ENCODE measurements around the gene TBX15. TPM values are rescaled to one million over a fixed set of nuclear protein-coding genes. Genes with fewer than 3 reads are reported as not detected.

Gene TBX15
- 0.20 TPM for total RNA-seq

DNA sequence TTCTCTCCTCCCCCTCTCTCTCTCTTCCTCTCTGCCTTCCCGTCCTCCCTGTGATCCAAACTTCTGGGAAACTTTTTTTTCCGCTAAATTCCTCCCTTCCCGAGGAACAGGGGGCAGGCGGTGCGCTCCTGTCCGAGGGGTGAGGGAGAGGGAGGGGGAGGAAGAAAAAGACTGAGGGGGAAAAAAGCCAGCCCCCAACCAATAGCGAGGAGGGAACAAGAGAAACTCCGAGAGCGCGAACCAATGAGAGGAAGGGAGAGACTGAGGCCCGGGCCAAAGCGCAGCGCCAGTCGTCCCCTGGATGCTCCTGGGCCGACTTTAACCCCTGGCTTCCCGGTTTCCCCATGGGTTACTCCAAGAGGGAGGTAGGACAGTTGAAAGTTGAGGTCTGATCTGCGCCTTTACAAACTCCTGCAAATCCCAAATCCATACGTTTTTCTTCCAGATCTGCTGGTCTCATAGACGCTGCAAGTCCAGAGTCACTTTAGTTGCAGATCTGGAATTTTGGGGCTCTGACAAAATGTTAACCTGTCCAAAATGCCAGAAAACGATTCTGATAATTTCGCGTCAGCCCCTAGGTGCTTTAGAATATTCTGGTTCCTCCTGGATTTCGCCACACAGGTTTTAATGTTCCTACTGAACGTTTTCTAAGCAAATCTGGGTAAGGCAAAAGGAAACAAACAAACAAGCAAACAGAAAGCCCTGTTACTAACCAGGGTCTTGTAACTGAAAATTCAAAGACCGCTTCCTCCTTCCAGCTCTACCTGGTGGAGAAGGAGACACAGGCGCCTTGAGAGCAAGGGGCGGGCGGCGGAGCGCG lies at the start of gene TBX15:
TBX15 (minus strand) TSS at position 158 of the 820 bp plus-strand sequence. CDS start 548 bp downstream, outside the sequence.
- DNase-seq (ENCODE audit: low spot score): no peak

DNA sequence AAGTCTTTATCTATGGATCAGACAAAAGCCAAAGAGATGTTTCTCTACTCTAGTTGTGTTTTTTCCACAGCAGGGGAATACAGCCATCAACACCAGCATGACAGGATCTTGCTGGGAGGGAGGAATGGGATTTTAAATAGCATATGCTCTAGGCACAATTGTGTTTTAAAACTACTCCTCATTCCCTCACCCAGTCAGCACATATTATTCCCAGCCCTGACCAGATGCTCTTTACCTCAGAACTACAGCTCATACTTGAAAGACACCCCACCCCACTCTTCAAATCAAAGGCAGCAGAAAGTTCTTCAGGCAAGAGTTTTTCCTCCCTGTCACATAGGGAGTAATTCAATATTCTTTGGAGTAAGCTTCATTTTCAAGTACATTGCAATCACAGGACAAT lies 46.2 kb upstream of the TBX15 start:
- no peak for DNase-seq (ENCODE audit: low spot score)

GRCh38 chr1:119032986-119033385 lies 44.8 kb upstream of the TBX15 start:
- DNase-seq (ENCODE audit: low spot score): no peak

DNA sequence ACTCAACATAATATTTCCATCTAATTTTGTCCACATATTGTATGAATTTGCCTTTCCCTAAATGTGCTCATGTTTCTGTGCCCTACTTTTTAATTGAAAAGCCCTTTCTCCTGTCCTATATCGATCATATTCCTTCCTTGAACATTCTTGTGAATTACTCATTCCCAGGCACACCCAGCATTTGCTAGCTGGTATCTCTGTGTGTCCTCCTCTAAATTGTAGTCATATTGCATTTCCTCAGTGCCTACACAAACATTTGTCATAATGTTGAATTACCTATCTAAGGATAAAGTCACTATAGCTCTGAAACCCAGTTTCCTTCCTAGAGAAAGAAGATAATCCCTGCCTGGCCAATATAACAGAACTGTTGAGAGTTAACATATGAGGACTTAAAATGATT lies 39.6 kb upstream of the TBX15 start:
- DNase-seq (ENCODE audit: low spot score): no peak

DNA sequence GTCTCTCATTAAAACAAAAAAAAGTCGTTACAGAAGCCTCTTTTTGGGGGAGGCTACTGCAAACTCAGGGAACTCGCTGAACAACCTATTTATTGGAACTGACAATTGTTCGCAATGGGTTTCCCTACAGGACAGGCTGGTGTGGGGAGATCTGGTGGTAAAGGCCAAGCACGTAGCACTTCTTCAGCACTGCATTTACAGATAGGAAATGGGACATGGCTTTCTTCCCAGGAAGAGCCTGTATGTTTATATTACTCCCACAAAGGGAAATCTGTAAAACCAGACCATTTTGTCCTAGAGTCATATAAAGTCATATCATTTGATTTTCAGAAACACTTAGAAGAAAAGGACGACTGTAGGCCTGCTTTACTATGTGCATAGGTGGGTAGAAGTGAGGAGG lies 38.8 kb upstream of the TBX15 start:
- DNase-seq (ENCODE audit: low spot score): no peak

DNA sequence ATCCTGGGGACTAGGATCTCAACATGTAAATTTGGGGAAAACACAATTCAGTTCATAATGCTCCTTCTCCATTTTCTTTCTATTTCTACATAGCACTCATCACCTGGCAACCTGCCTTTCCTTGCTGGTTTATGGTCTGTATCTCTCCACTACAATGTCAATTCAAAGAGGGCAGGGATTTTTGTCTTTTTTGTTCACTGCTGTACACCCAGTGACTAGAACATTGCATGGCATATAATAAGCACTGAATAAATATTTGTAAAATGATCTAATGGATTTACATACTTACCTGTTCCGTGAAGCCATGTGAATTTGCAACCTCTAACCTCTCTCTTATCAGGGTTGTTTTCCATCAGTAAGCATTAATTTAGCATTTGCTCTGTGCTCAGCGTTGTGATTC lies 27.4 kb upstream of the TBX15 start:
- no peak for DNase-seq (ENCODE audit: low spot score)

DNA sequence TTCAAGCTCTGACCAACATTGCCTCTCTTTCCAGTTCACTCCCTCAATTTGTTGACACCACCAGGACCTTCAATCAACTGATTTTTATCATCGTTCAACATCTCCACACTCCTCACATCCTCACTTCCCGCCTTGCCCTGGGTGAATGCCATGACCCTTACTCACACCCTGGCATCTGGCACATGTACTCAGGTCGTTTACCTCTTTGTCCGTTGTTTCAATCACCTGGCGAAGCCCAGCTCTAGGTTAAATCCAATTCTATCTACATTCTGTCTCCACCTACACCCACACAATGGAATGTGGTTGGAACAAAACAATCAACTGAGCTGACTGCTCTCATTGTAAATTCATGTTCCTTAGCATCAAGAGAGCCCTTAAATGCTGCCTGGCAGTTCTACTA lies 24.2 kb upstream of the TBX15 start:
- no peak for DNase-seq (ENCODE audit: low spot score)

DNA sequence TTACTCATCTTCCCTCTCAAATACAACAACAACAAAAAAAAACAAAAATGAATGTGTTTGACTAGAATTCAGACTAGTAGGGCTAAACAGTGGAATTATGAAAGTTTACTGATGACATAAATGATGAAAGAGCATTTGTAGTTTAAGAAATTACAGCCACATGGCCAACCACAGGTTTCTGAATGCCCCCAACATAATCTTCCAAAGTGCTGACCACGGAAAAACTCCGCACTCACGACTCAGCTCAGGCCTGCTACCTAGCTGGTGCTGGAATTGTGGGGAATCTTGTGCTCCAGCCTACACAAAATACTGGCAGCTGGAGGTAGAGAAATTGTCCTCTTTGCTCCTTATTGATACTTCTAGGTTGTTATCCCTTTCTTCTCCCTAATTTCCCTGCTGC lies 23.6 kb upstream of the TBX15 start:
- DNase-seq (ENCODE audit: low spot score): no peak

- no peak for DNase-seq (ENCODE audit: low spot score)
Observed at GRCh38 chr1:119011116-119011515, 23.0 kb upstream of the TBX15 start.

DNA sequence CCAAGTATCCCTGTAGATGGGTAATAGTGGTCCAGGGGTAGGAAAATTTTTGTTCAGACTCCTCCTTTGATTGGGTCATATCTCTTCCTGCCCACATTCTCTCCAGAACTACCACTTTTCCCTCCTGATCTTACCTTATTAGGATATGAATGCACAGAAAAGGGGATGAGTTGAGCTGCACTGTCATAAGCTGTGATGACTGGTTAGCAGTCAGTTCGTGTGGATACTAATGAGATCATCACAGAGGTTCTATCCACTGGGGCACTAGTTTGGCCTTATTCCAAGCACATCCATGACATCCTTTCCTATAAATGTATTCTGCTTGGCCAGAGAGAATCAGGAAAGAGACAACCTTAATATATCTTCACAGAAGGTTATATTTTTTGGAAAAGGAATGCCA lies 22.1 kb upstream of the TBX15 start:
- no peak for DNase-seq (ENCODE audit: low spot score)

- DNase-seq (ENCODE audit: low spot score): no peak
Observed at GRCh38 chr1:119009312-119009655, 21.1 kb upstream of the TBX15 start.

- DNase-seq (ENCODE audit: low spot score): peak; percentile 46
Observed at GRCh38 chr1:119008483-119009311, 20.6 kb upstream of the TBX15 start.

- no peak for DNase-seq (ENCODE audit: low spot score)
Observed at GRCh38 chr1:119007670-119008482, 19.7 kb upstream of the TBX15 start.

DNA sequence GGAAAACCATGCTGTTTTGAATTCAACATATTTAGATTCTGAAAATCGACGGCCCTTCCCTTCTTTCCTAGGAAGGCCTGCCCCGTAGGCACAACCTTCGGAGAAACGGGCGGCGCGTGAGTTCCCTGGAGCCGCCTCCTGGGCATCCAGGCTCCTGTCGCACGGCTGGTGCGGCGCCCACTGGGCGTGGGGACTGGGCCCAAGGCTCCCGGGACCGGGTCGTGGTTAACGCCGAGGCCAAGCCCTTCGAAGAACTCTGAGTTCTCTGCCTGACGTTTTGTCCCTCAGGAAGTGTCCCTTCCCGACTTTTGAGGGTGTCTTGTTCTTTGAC lies 19.2 kb upstream of the TBX15 start:
- no peak for DNase-seq (ENCODE audit: low spot score)

DNA sequence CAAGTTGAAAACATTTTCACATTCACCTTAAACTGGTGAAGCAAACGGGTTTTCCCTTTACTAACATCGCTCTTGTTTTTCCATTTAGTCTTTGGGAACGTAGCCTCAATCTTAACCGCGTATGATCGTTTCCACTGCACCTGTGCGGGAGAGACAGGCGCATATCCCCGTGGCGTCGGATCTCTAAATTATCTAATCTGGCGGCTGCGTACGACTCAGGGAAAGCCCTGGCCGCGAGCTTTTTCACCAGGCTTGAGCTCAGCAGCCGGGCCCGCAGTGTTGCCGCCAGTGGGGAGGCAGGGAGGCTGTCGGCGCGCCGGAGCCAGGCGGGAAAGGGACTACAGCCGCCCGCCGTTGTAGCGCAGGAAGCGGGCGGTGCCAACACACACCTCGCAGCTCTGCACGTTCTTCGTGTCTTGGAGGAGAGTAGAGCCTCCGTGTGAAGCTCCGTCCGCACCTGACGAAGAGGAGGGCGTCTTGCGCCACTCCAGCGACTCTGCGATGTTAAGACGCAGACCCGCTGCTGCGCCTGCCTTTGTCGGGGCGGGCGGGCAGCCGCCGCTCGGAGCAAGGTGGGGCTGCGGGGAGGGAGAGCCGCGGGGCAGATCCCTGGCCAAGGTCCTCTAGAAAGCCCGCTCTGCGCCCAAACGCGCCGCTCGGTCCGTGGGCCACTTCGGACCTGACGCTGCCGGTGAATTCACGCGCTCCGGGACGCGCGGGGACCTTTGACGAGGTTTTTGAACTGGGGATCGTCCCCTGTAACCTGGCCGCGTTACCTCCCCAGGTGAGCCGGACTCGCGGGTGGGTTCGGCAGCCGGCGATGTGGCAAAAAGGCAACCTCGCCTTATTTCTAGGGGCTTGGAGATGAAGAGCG lies 18.5 kb upstream of the TBX15 start:
- no peak for DNase-seq (ENCODE audit: low spot score)

DNA sequence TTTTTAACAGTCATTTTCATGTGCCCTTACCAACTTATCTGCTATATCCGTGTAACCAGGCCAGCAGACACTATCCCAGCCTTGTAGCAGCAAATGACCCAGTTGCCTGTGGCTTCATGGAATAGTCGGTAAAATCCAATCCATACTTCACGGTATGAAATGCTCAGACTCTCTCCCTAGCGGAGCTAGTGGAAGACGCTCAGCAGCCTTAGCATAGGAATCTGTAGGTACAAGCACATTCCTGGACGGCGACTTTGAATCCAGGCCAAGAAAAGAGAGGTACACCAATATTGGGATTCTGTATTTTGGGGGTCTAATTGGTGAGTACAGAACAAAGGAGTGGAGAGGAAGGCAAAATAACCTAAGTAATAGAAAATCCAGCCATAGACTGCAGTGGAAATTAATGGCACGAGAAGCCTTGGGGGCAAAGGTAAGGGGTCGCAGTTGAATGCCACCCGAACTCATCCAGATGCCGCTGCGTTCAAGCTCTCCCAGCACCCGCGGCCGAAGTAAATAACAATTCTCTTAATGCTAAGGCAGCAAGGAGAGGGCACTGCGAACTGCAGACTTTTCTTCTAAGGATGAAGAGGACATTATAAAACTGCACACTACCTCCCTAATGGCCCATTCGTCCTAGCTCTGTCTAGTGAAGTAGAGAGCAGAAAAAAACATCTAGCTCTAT lies 17.7 kb upstream of the TBX15 start:
- no peak for DNase-seq (ENCODE audit: low spot score)

- DNase-seq (ENCODE audit: low spot score): no peak
Observed at GRCh38 chr1:119004781-119005180, 16.6 kb upstream of the TBX15 start.

DNA sequence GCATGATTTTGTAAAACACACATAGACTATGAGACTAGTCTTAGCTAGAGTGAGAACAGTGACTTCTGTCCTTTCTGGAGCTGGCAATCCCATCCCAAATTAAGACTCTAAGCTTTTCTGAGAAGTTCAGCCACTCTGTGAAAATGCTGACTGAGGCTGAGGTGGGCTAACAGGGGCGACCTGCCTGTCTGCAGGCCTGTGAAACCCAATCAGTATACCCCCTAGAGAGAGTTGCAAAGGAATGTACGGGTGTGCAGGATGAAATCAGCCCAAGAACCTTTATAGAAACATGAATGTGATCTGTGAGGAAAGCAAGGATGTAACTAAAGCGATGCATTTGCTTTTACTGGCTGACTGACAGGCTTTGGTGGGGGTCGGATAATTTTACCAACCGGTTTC lies 16.0 kb upstream of the TBX15 start:
- no peak for DNase-seq (ENCODE audit: low spot score)

DNA sequence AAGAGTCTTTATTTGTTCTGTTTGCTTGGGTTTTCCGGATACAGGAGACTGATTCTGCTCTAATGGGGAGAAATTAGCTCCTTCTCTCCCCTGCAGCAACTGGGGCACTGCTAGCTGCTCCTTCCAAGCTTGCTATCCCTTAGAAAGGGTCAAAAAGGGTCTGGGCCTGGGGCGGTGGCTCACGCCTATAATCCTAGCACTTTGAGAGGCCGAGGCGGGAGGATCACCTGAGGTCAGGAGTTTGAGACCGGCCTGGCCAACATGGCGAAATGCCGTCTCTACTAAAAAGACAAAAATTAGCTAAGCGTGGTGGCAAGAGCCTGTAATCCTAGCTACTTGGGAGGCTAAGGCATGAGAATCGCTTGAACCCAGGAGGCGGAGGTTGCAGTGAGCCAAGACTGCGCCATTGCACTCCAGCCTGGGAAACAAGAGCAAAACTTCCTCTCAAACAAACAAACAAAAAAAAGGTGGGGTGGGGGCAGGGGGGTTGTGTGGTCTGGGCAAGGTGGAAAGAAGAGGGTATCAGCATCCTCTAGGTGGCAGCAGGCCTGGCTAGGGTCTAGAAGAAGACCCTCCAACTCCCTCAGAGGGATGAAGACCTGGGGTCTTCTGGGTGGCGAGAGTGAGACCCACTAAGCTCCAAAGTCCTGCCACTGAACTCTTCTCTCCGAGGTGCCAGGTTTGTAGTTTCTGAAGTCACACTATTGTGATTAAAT lies 15.4 kb upstream of the TBX15 start:
- DNase-seq (ENCODE audit: low spot score): no peak

- DNase-seq (ENCODE audit: low spot score): no peak
Observed at GRCh38 chr1:119002028-119002686, 14.0 kb upstream of the TBX15 start.
